Measurements from ENCODE around the gene PTPRN. TPM values are rescaled to one million over a fixed set of nuclear protein-coding genes. Genes with fewer than 3 reads are reported as not detected.
A peak's percentile ranks its signal among the peaks of the same experiment; 100 is the strongest.

PTPRN gene
- polyA plus RNA-seq, 1 donor from 2014 or later: 66.4 TPM

- Histone ChIP-seq H2AFZ (ENCODE audit: low read depth, low read length) (peak within 1 kb of the TSS; percentile 14), H3K36me3 (ENCODE audit: insufficient read depth, low read length) (no peaks in the 10 kb centered on the region), H4K20me1 (ENCODE audit: insufficient read depth) (no peaks in the 10 kb centered on the region), H3K27ac (ENCODE audit: low read length) (no peak within 1 kb of the TSS), H3K27me3 (ENCODE audit: insufficient read depth, low read depth, low read length) (peaks cover 61% of the 10 kb centered on the region), H3K9ac (ENCODE audit: low read length) (peak within 1 kb of the TSS; percentile 49), H3F3A (ENCODE audit: insufficient read depth, low read length, poor library complexity, severe bottlenecking) (no peaks in the 10 kb centered on the region), H3K79me2 (replicated peaks; ENCODE audit: insufficient read depth, low read length) (no peaks in the 10 kb centered on the region), H3K9me3 (ENCODE audit: low read length) (no peaks in the 10 kb centered on the region), H3K9me2 (ENCODE audit: insufficient read depth, low read length) (no peaks in the 10 kb centered on the region), H3K4me3 (ENCODE audit: low read length) (peak within 1 kb of the TSS; percentile 80), H3K4me2 (ENCODE audit: low read length) (peak within 1 kb of the TSS; percentile 76)
- TF ChIP-seq, protein P1, sequence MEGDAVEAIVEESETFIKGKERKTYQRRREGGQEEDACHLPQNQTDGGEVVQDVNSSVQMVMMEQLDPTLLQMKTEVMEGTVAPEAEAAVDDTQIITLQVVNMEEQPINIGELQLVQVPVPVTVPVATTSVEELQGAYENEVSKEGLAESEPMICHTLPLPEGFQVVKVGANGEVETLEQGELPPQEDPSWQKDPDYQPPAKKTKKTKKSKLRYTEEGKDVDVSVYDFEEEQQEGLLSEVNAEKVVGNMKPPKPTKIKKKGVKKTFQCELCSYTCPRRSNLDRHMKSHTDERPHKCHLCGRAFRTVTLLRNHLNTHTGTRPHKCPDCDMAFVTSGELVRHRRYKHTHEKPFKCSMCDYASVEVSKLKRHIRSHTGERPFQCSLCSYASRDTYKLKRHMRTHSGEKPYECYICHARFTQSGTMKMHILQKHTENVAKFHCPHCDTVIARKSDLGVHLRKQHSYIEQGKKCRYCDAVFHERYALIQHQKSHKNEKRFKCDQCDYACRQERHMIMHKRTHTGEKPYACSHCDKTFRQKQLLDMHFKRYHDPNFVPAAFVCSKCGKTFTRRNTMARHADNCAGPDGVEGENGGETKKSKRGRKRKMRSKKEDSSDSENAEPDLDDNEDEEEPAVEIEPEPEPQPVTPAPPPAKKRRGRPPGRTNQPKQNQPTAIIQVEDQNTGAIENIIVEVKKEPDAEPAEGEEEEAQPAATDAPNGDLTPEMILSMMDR (IDR thresholded peaks at IDR 0.05; ENCODE audit: poor library complexity, severe bottlenecking): no peak
- TF ChIP-seq, protein P2, sequence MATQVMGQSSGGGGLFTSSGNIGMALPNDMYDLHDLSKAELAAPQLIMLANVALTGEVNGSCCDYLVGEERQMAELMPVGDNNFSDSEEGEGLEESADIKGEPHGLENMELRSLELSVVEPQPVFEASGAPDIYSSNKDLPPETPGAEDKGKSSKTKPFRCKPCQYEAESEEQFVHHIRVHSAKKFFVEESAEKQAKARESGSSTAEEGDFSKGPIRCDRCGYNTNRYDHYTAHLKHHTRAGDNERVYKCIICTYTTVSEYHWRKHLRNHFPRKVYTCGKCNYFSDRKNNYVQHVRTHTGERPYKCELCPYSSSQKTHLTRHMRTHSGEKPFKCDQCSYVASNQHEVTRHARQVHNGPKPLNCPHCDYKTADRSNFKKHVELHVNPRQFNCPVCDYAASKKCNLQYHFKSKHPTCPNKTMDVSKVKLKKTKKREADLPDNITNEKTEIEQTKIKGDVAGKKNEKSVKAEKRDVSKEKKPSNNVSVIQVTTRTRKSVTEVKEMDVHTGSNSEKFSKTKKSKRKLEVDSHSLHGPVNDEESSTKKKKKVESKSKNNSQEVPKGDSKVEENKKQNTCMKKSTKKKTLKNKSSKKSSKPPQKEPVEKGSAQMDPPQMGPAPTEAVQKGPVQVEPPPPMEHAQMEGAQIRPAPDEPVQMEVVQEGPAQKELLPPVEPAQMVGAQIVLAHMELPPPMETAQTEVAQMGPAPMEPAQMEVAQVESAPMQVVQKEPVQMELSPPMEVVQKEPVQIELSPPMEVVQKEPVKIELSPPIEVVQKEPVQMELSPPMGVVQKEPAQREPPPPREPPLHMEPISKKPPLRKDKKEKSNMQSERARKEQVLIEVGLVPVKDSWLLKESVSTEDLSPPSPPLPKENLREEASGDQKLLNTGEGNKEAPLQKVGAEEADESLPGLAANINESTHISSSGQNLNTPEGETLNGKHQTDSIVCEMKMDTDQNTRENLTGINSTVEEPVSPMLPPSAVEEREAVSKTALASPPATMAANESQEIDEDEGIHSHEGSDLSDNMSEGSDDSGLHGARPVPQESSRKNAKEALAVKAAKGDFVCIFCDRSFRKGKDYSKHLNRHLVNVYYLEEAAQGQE (IDR thresholded peaks at IDR 0.05; ENCODE audit: borderline replicate concordance): no peak
- TF ChIP-seq EZH2 (IDR thresholded peaks at IDR 0.05; ENCODE audit: borderline replicate concordance, insufficient read depth, low read length, poor library complexity, severe bottlenecking) (peak; percentile 33), TAF1 (IDR thresholded peaks at IDR 0.05; ENCODE audit: low read depth) (no peak), MXI1 (conservative IDR thresholded peaks at IDR 0.05; ENCODE audit: poor library complexity, severe bottlenecking) (no peak), RAD21 (conservative IDR thresholded peaks at IDR 0.05) (no peak)
Measured at GRCh38 chr2:219252900-219253752, 56.1 kb downstream of the PTPRN start, which contains the start of gene TUBA4B. Gene TUBA4B, plus strand, starts transcription at chr2:219253243. Its CDS starts 165 bp downstream, at chr2:219253408.

GRCh38 chr2:219252570-219252899, 56.7 kb downstream of the PTPRN start:
- no peaks in the 10 kb centered on the region for H3F3A ChIP-seq (ENCODE audit: insufficient read depth, low read length, poor library complexity, severe bottlenecking)
- H3K27ac ChIP-seq (ENCODE audit: low read length): no peak overlapping the region
- H3K36me3 ChIP-seq (ENCODE audit: insufficient read depth, low read length): peaks cover 6% of the 10 kb centered on the region
- peaks cover 59% of the 10 kb centered on the region for H3K27me3 ChIP-seq (ENCODE audit: insufficient read depth, low read depth, low read length)
- no peak overlapping the region for H3K4me2 ChIP-seq (ENCODE audit: low read length)
- no peaks in the 10 kb centered on the region for H3K9me3 ChIP-seq (ENCODE audit: low read length)
- H2AFZ ChIP-seq (ENCODE audit: low read depth, low read length): no peak overlapping the region
- TF ChIP-seq POLR2AphosphoS5 (IDR thresholded peaks at IDR 0.05) (no peak), SMC3 (conservative IDR thresholded peaks at IDR 0.05; ENCODE audit: poor library complexity) (no peak), MXI1 (conservative IDR thresholded peaks at IDR 0.05; ENCODE audit: poor library complexity, severe bottlenecking) (no peak), RAD21 (conservative IDR thresholded peaks at IDR 0.05) (no peak), EZH2 (IDR thresholded peaks at IDR 0.05; ENCODE audit: borderline replicate concordance, insufficient read depth, low read length, poor library complexity, severe bottlenecking) (no peak), EP300 (conservative IDR thresholded peaks at IDR 0.05; ENCODE audit: poor library complexity, severe bottlenecking) (no peak), TAF1 (IDR thresholded peaks at IDR 0.05; ENCODE audit: low read depth) (no peak)
- TF ChIP-seq, protein P2 (IDR thresholded peaks at IDR 0.05; ENCODE audit: borderline replicate concordance): no peak
- TF ChIP-seq, protein P1 (IDR thresholded peaks at IDR 0.05; ENCODE audit: poor library complexity, severe bottlenecking): no peak
- H3K4me3 ChIP-seq (ENCODE audit: low read length): peak overlapping the region; percentile 80
- H3K9me2 ChIP-seq (ENCODE audit: insufficient read depth, low read length): no peaks in the 10 kb centered on the region
- H3K79me2 ChIP-seq (replicated peaks; ENCODE audit: insufficient read depth, low read length): no peaks in the 10 kb centered on the region
- no peak overlapping the region for H3K9ac ChIP-seq (ENCODE audit: low read length)
- no peaks in the 10 kb centered on the region for H4K20me1 ChIP-seq (ENCODE audit: insufficient read depth)
